HG03159 (cell line): ENCODE results near the gene SLC48A1.
A peak's percentile ranks its signal among the peaks of the same experiment; 100 is the strongest.

Experiments
- ATAC-seq: cut with Tn5 transposase; IDR thresholded peaks from one replicate; pipeline ENCODE4 v1.9.1; 2021; ENCODE audit warnings: mild to moderate bottlenecking, moderate library complexity; ENCODE audit not compliant: unreplicated experiment

SLC48A1 gene

DNA sequence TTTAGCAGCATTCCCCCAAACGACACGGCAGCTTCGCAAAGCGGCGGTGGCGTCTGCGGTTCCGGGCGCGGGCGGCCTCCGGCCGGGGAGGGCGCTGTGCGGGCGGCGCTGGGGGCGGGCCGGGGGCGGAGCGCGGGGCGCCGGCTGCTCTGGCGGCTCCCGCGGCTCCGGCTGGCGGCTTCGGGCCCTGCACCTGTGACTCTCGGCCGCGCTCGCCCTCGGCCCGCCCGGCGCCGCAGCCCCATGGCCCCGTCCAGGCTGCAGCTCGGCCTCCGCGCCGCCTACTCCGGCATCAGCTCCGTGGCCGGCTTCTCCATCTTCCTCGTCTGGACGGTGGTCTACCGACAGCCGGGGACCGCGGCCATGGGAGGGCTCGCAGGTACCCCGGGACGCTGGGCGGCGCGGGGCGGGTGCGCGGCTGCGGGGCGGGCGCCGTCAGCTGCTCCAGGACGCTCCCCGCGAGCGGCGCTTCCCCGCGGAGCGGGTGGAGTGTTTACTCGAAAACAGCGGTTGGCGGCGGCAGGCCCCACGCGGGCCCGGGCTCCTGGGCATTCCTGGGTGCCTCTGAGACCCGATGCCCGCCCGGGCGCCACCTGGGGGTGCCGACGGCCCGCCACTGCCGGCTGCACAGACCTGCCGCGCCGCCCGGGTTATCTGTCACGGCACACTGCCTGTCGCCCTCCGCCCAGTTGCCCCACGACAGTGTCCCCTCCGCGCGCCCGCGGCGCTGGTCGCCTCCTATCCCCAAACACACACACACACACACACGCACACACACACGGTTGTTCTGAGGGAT is at the start of gene SLC48A1:
Gene SLC48A1 (plus strand): TSS at position 177 of the 796 bp plus-strand sequence. CDS start 67 bp downstream, at position 244.
- ATAC-seq: peak; percentile 78

DNA sequence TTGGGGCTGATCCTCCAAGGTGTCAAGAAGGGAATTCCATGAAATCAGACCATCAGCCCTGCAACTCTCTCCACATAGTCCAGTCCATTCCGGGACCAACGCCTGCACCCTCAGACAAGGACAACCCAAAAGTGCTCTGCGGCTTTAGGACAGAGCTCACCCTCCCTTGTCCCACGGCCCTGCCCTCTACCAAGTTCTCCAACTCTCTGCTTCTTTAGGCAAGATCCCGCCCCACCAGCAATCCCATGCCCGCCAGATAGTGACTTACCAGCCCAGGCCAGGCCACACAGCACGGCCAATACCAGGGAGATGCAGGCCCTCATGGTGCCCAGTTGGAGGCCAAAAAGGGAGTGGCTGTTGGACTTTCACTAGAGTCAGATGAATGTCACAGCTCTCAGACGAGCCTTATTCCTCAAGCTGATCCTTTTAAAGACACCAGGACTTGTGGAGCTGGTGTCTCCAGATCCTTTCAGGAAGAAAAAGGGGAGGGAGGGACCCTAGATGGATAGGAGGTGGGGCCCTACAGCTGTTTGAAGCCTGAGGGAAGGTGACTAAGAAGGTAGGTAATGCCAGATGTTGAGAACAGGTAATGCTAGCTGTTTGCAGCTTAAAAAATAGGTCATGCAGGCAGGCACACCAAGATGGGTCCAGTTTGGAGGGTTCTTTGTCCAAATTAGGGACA is 47.8 kb upstream of the SLC48A1 start, which contains the start of gene ENDOU:
Gene ENDOU (minus strand): TSS at position 400 of the 682 bp plus-strand sequence. CDS start 77 bp downstream, at position 323.
- no peak for ATAC-seq

DNA sequence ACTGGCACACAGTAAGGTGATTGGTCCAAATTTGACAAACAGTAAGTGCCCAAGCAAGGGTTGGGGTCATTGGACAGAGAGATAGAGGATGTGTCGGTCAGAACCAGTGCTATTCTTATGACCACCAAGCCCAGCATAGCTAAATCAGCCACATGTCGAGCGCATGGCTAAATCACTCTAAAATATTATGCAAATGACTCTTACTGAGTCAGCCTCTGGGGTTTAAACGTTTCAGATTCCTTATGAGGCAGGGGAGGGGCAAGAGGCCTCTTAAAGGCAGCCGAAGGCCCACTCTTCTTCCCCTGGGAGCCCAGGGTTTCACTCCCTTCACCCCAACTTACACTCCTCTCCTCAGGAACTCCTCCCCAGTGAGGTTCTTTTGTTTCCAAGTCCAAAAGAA is 47.1 kb upstream of the SLC48A1 start:
- peak; percentile 74 for ATAC-seq

DNA sequence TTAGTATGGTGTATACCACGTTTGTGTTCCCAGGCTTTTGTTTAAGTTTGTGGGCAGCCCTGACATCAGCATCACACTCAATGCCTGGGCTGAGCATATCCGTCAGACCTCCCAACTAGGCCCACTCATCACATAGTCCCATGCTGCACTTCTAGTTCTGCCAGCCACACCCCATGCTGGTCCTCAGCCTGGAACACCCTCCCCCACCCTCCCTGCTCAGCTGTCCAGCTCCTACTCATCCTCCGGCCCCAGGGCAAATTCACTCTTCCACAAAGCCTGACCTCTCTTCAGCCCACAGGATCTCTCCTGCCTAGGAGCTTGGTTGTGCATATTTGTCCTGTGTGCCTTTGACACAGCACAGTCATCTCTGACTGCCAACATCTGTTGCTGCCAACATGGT is 43.8 kb upstream of the SLC48A1 start:
- no peak for ATAC-seq

DNA sequence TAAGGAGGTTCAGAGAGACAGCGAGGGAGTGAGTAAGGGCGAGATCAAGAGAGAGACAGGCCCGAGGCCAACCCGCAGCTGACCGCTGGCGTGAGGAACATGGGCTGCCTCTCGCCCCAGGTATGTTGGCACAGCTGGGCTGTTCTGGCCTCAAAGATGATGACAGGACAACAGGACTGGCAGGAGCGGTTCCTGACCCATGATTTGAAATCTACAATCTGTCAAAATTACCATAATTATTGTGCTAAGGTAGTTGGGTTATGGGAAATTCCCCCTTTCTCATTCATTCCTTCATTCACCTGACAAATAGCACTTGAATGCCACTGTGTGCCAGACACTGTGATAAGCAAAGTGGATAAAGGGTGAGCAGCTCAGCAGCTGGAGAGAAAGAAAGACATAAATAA is 42.7 kb upstream of the SLC48A1 start:
- no peak for ATAC-seq

DNA sequence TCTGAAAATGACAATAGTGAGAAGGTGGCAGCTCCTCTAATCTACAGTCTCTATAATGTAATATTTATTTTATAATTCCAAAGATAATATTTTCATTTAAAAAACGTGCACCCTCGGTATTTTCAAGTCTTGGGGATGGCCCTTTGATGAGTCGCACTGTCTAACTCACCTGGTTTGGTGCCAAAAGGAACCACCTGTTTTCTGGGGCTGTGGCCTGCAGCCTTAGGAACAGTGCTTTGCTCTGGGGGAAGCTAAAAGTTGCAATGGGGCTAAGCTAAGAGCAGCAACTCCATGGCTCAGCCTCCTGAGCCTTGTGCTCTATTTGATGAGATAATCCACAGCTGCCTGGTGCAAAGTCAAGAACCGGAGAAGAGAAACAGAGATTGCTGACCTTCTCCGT is 41.3 kb upstream of the SLC48A1 start:
- no peak for ATAC-seq

DNA sequence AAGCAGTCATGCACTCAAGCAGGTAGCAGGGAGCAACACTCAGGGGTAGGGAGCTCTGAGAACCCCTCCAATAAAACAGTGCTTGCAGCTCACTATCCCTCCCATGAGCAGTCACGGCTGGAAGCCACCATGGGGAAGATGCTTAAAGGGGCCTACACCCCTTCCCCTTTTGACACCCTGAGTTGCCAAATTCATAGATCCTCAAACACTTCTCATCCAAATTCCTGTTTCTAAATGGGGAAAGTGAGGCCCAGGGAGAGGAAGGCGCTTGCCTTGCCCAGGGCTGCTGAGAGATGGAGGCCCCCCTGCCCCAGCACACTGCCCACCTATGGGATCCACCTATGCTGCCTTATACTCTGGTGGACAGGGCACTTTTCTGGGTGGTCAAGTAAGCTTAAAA is 40.5 kb upstream of the SLC48A1 start:
- no peak for ATAC-seq

DNA sequence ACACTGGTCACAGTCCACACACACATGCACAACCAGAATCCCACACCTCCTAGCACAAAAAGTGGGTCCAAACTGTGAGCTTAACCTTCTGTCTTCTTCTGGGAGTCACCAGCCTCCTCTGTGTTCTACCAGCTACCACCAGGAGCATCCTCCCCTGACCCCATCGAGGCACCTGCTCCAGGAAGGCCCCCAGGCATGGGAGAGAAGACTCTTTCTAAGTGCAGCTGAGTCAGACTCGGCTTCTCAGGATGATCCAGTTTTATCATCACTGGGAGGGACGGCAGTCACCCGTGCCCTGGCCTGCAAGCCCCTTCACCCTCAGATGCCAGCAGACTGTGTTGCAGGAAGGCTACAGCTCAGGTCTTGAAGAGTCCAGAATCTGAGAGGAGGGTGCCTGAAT is 39.9 kb upstream of the SLC48A1 start:
- ATAC-seq: no peak

DNA sequence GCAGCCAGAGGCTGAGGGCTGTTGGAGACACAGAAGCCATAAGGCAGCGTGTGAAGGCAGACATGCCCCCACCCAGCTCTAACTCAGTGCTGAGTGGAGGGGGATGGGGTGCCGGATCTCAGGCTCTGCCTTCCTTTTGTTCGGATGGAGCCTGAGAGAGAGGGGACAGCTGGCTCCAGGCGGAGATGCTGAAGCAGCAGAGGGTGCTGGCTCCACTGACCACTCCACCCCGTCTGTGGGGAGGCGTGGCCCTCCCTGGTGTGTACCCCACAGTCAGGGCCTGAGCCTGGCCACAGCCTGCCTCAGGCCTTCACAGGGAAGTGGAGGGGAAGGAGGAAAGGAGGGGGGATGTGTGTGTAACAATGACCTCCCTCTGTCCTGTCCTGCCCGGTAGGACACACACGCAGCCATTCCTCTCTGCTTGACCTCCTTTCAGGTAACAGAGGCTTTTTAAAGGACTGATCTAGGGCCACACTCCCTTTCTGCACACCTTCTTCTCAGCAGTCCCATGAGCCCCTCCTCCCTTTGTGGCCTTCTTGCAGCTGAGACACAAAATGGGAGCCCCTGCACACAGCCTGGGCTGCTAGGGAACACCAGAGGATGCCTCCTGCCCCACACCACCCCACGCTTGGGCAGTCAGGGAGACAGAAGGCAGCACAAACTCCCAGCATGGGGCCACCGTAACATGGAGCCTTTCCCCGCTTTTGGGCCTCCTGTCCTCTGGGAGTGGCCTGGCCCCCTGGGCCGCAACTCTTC is 38.1 kb upstream of the SLC48A1 start:
- no peak for ATAC-seq

DNA sequence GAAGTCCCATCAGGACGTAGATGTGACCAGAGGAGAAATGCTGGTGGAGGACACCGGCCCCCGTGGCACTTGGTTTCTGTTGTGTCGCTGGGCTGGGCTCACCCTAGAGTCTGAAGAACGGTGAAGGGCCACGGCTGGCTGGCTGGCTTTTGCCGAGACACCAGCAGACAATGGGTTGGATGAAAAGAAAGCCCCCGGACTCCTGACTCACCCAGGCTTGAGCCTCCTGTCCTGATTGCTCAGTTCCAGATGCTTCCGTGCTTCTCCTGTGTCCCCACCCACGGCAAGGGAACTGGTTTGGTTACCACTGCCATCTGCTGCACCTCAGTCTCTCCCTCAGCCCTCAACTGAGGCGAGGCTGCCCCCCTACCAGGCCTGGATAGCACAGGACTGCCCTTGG is 37.4 kb upstream of the SLC48A1 start:
- no peak for ATAC-seq

DNA sequence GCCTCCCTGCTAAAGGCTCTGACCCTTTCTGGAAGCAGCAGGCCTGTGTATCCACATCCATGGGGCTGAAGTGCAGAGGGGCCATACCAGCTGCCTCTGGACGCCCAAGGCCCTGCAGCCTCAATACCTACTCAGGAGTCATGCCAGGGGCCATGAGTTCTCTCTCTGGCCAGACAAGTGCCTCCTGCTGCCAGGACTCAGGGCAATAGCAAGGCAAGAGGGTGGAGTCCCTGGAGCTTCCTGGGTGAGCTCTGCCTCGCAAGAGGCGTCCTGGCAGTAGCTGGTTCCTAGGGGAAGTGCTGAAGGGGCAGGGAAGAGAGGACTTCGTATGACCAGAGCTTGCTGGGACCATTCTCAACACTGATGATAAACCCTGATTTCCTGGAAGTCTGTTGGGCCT is 36.8 kb upstream of the SLC48A1 start:
- ATAC-seq: no peak

DNA sequence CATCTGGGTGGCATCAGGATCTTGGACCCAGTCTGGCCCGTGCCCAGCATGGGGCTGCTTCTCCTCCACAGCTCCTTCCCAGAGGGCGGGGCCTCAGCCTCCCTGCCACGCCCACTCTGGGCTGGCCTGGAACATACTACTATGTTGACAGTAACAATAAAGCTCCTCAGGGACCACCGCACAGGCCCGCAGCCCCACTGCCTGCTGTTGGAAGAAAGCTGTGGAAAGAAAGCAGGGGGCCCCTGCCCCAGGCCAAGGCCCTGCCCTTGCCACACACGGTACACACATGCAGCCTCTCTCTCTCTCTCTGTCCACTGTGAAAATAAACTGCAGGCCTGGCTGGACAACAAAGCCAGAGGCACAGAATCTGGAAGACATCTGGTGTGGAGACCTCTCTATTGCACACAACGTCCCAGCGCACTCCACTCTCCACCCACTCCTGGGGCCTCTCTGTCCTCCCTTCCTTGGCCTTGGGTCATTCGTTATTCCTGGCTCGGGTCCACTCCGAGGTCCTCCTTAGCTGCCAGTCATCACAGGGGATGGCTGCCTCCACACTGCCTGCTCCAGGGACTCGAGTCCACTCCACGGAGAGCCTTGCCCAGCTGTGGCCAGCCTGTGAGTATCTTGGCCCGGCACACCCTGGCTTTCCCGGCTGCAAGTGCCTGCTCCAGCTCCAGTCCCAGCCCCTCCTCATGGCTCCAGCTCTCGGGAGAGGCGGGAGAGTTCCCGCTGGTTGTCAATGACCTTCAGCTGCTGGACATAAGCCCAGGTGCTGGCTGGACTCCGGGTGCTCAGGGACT is 36.0 kb upstream of the SLC48A1 start:
- ATAC-seq: no peak

DNA sequence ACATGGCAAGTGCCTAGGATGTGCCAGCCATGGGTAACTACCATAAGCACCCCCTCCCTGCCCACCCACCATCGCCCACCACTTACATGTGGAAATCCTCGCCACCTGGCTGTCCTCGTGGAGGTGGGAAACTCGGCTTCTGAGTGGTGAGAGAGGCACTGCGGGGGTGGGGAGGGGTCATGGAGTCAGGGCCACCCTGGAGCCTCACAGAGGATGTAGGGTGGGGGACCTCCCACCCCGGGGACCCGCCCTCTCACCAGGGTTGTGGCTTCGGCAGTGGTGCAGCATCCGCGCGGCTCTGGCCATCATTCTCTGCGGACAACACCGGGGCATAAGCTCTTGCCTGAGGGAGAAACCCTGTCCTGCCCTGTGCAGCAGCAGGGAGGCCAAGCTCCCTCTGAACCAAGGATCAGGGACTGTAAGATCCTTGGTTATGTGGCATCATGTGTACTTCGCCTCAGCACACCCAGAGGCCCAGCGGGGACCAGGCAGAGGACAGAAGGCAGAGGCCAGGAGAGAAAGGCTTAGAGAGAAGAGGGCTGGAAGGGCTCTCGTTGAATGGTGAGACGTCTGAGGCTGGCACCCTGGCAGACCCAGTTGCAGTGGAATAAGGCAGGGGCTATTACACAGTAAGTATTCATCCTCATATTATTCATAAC is 35.0 kb upstream of the SLC48A1 start:
- ATAC-seq: no peak

DNA sequence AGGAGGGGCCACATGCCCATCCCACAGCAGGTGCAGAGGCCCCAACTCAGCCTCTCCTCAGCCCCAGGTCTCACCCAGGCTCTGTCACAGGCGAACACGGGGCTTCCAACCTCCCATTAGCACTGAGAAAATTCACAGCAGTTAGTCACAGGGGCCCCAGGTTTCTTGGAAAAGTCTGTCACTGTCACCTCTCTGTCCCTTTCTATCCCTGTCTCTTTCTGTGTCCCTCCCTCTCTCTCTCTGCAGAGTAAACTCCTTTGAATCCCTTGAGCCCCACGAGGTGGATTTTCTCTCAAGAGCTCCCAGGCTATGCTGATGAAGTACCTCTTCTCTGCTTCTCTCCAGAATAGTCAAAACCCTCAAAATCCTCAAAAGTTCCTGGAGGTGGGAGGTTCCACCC is 33.7 kb upstream of the SLC48A1 start:
- no peak for ATAC-seq

DNA sequence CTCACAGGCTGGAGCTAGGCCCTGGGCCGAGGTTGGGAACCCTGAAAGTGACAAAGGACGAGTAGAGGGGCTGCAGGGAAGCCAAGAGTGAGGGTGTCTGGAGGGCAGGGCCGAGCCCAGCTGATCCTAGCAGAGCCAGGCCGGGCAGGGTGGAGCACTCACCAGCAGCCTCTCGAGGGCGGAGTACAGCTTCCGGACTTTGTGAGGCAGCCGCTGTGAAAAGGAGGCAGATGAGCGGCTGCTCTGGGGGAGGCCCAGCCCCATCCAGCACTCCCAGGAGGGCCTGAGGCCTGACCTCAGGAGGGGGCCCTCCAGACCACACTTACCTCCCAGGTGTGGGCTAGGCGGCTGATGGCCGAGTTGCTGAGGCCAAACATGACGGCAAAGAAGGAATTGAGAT is 33.1 kb upstream of the SLC48A1 start:
- peak; percentile 43 for ATAC-seq

DNA sequence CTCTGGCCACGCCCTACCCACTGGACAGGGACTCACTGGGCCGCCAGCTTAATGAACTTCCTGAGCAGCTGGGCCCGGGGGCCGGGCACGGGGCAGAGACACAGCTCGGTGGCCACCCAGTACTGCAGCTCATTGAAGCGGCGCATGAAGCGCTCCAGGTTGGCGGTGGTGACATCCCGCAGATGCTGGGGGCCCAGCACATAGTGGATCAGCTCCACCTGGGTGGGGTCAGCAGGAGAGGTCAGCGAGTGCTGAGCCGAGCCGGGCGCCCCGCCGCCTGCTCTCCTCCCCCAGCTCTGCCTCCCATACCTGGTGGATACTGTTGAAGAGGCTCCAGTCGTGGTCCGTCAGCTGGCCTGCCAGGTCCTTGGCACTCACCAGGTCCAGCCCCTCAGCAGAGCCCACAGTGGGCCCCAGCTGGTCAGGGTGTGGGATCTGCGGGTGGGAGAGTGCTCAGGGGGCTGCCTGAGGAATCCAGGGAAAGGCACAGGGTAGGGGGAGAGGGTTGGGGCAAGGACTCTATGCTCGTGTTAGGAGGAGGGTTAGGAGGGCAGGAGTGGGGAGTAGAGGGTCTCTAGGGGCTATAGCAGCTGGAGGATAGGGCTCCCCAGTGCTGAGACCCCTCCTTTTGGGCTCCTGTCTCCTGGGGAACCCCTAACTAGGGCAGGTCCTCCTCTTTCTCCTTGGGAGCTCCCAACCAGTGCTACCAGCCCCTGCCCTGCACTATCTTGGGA is 32.3 kb upstream of the SLC48A1 start:
- peak; percentile 45 for ATAC-seq

DNA sequence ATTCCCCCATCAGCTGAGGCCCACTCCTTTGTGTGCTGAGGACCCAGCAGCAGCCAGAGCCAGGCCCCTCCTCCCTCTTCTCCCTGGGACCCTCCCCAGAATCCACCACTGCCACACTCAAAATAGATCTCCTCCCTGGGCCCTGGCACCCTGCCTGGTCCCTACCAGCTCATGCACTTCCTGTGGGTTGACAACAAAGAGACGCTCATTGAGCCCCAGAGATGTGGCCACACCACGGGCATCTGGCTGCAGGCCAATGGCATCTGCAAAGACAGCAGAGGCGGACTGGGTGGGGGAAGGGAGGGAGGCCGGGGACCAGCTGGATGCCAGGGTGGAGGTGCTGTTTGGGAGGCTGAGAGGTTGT is 31.7 kb upstream of the SLC48A1 start:
- no peak for ATAC-seq

DNA sequence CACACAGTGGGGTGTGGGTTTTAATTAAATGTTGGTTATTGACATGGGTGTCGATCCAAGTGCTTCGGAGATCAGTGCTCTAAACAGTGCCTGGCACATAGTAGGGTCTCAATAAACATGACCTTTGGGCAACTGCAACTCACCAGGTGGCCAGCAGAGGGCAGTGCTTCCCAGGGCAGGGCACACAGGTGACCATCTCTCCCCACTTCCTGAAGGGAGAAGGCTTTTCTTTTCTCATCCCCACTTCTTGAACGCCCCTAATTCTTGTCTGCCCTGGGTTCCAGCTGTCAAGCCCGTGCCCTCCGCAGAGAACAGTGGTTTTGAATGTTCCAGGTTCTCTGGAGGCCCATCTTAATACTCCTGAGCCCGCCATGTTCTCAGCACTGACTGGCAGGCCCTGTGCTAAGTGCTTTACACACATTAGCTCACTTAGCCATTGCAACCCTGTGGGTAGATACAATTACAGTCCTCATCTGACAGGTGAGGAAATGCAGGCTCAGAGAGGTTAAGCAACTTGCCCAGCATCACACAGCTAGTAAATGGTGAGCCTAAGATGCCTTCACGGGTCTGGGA is 30.7 kb upstream of the SLC48A1 start:
- ATAC-seq: no peak

DNA sequence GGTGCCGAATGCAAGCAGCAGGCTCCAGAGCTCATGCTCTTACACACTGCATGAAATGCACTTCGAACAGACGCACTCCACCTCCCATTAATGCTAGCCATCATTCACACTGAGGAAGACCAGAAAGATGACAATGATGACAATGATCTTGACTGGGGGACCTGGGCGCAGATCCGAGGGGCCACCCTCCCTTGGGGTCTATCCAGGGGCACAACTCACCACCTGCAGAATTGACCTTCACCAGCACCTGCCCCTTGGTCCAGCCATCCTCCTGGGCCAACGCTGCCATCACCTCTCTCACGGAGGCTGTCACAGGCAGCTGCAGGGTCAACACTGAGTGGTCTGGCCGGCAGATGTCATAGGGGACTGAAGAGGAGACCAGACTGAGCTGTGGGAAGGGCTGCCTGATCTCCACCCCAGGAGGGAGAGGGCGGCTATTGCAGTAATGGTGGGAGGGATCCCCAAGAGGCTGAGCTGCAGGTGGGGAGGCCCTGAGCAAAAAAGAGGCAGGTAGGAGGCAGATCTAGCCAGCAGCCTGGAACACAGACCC is 29.7 kb upstream of the SLC48A1 start:
- no peak for ATAC-seq
